Measurements from ENCODE around the gene TEKT5. TPM values are rescaled to one million over a fixed set of nuclear protein-coding genes. Genes with fewer than 3 reads are reported as not detected.

TEKT5 gene
- total RNA-seq, 1 experiment from 2014 or later = not detected

DNA sequence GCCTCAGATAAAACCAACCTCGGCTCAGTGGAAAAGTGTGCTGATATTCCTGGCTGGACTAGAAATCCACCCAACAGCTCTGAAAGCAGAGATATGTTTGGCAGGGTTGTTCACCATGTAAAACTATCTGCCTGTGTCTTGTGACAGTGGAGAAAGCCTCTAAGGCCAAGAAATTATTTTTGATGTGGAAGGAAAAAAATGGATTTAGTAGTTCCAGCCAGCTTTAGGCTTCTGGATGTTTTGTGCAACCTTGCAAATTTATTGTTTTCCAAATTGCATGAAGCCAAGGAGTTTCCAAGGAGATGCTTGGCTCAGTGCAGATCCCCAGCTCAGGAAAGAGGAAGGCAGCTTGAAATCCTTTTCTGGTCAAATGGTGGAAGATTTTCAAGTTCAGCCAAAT is 31.6 kb downstream of the TEKT5 start:
- Histone ChIP-seq H3K79me2 (ENCODE audit: low read depth) (no peaks in the 10 kb centered on the region), H3K4me2 (no peak overlapping the region), H3K27me3 (ENCODE audit: insufficient read depth, low read depth) (no peaks in the 10 kb centered on the region), H3K27ac (no peak overlapping the region), H3F3A (ENCODE audit: insufficient read depth, low read depth) (no peaks in the 10 kb centered on the region), H4K20me1 (ENCODE audit: insufficient read depth) (no peaks in the 10 kb centered on the region), H3K36me3 (ENCODE audit: low read depth) (no peaks in the 10 kb centered on the region), H3K9me3 (ENCODE audit: insufficient read depth, low read depth) (no peaks in the 10 kb centered on the region), H3K4me3 (no peak overlapping the region), H2AFZ (no peak overlapping the region), H3K9me2 (ENCODE audit: insufficient read depth) (no peaks in the 10 kb centered on the region), H3K4me1 (replicated peaks; ENCODE audit: insufficient read depth) (no peaks in the 10 kb centered on the region)
- TF ChIP-seq EZH2 (IDR thresholded peaks at IDR 0.05; ENCODE audit: low read depth) = no peak
- TF ChIP-seq, protein P1, sequence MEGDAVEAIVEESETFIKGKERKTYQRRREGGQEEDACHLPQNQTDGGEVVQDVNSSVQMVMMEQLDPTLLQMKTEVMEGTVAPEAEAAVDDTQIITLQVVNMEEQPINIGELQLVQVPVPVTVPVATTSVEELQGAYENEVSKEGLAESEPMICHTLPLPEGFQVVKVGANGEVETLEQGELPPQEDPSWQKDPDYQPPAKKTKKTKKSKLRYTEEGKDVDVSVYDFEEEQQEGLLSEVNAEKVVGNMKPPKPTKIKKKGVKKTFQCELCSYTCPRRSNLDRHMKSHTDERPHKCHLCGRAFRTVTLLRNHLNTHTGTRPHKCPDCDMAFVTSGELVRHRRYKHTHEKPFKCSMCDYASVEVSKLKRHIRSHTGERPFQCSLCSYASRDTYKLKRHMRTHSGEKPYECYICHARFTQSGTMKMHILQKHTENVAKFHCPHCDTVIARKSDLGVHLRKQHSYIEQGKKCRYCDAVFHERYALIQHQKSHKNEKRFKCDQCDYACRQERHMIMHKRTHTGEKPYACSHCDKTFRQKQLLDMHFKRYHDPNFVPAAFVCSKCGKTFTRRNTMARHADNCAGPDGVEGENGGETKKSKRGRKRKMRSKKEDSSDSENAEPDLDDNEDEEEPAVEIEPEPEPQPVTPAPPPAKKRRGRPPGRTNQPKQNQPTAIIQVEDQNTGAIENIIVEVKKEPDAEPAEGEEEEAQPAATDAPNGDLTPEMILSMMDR (conservative IDR thresholded peaks at IDR 0.05) = no peak
- no peak for DNase-seq
- intact Hi-C loops (cut with micrococcal nuclease; ENCODE audit: unreplicated experiment) = no loop called here
- BruUV-seq (replicated peaks) = no TSS peak
- ChIA-PET CTCF (no interaction called here), POLR2A (ENCODE audit: unreplicated experiment) (no interaction called here)

DNA sequence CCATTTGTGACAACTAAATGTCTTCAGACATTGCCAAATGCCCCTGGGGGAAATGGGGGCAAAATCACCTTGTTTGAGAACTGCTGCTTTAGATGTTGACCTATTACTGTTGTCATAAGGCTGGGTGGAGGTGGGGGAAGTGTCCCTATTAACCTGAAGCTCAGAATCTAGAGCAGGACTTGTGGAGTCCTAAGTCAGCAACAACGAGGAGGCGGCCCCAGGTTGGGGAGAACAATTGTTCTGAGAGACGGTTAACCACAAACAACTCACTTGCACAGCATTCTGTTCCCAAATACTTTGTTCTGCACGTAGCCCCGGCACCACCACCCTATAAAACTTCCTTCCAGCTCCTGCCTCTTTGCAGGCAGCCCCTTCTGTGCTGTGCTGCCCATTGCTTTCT is 32.5 kb downstream of the TEKT5 start:
- Histone ChIP-seq H3K27me3 (ENCODE audit: insufficient read depth, low read depth) (no peaks in the 10 kb centered on the region), H3K4me3 (no peak overlapping the region), H3K79me2 (ENCODE audit: low read depth) (no peaks in the 10 kb centered on the region), H3K27ac (no peak overlapping the region), H3F3A (ENCODE audit: insufficient read depth, low read depth) (no peaks in the 10 kb centered on the region), H3K9me3 (ENCODE audit: insufficient read depth, low read depth) (no peaks in the 10 kb centered on the region), H3K36me3 (ENCODE audit: low read depth) (no peaks in the 10 kb centered on the region), H4K20me1 (ENCODE audit: insufficient read depth) (no peaks in the 10 kb centered on the region), H3K4me2 (no peak overlapping the region), H3K4me1 (replicated peaks; ENCODE audit: insufficient read depth) (no peaks in the 10 kb centered on the region), H3K9me2 (ENCODE audit: insufficient read depth) (no peaks in the 10 kb centered on the region), H2AFZ (no peak overlapping the region)
- BruUV-seq (replicated peaks) = no TSS peak
- POLR2A ChIA-PET (ENCODE audit: unreplicated experiment) = no interaction called here
- CTCF ChIA-PET = no interaction called here
- intact Hi-C loops (cut with micrococcal nuclease; ENCODE audit: unreplicated experiment) = no loop called here
- TF ChIP-seq EZH2 (IDR thresholded peaks at IDR 0.05; ENCODE audit: low read depth) = no peak
- TF ChIP-seq, protein P1 (conservative IDR thresholded peaks at IDR 0.05) = no peak
- DNase-seq = no peak

DNA sequence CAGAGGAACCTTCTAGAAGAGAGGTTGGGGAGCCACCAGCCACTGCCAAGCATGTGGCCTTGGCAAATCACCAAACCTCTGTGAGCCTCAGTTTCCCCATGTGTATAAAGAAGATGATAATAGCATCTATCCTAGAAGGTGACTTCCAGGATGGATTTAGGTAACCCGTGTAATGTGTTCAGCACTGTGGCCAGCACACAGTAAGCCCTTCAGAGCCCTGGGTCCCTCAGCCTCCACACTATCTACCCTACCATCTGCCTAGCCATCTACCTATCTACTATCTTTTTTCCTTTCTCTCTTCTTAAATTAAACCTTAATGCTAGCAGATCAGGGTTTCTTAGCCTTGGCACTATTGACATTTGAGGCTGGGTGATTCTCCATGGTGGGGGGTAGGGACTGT is 33.0 kb downstream of the TEKT5 start:
- POLR2A ChIA-PET (ENCODE audit: unreplicated experiment) = no interaction called here
- Histone ChIP-seq H3K27me3 (ENCODE audit: insufficient read depth, low read depth) (no peaks in the 10 kb centered on the region), H3K36me3 (ENCODE audit: low read depth) (no peaks in the 10 kb centered on the region), H3K9me3 (ENCODE audit: insufficient read depth, low read depth) (no peaks in the 10 kb centered on the region), H3K4me2 (no peak overlapping the region), H4K20me1 (ENCODE audit: insufficient read depth) (no peaks in the 10 kb centered on the region), H3F3A (ENCODE audit: insufficient read depth, low read depth) (no peaks in the 10 kb centered on the region), H3K27ac (no peak overlapping the region), H3K9me2 (ENCODE audit: insufficient read depth) (no peaks in the 10 kb centered on the region), H2AFZ (no peak overlapping the region), H3K4me1 (replicated peaks; ENCODE audit: insufficient read depth) (no peaks in the 10 kb centered on the region), H3K79me2 (ENCODE audit: low read depth) (no peaks in the 10 kb centered on the region), H3K4me3 (no peak overlapping the region)
- TF ChIP-seq EZH2 (IDR thresholded peaks at IDR 0.05; ENCODE audit: low read depth) = no peak
- TF ChIP-seq, protein P1 (conservative IDR thresholded peaks at IDR 0.05) = no peak
- no peak for DNase-seq
- CTCF ChIA-PET = no interaction called here
- intact Hi-C loops (cut with micrococcal nuclease; ENCODE audit: unreplicated experiment) = no loop called here
- BruUV-seq (replicated peaks) = no TSS peak

All from PC-9 (cell line).